ENCODE results near the gene AP1S1.

GRCh38 chr7:101180130-101180755 lies 26.0 kb downstream of the AP1S1 start, which contains the start of gene NAT16:
- no peak for TF ChIP-seq CTCF (IDR thresholded peaks at IDR 0.05; ENCODE audit: extremely low read depth in 1 of 2, insufficient read depth in 1 of 2, low read depth in 1 of 2, low read length in 2 of 2)
- TF ChIP-seq EZH2 (IDR thresholded peaks at IDR 0.05; ENCODE audit: borderline replicate concordance, low read depth, low read length, severe bottlenecking): peak; percentile 93

Measured in endothelial cell of umbilical vein (primary cell).